A549 (cell line): Measurements from ENCODE around the gene GLIPR1.

Experiments
- BHLHE40 ChIP-seq: IDR thresholded peaks from 2 replicates; pipeline ENCODE4 v1.6.1; 2012; ENCODE audit warnings: low read depth, low read length, inconsistent platforms
- CHD4 ChIP-seq: fragments of 200-600 bp; sonication (generic); IDR thresholded peaks from 2 replicates; pipeline ENCODE4 v1.6.1; 2016; ENCODE audit warnings: antibody characterized with exemption, mild to moderate bottlenecking, borderline replicate concordance
- EHMT2 ChIP-seq: fragments of 200-600 bp; sonication (generic); IDR thresholded peaks from 2 replicates; pipeline ENCODE4 v1.6.1; 2016; ENCODE audit warnings: antibody characterized with exemption, low read depth, mild to moderate bottlenecking, moderate library complexity
- JUN ChIP-seq, 2 experiments: fragments of >200 bp; sonication (Bioruptor Twin); formaldehyde crosslinking; IDR thresholded peaks; 2 replicates in 1 of 2; 3 replicates in 1 of 2; pipeline ENCODE4 v1.6.1; 2016 to 2017
- JUNB ChIP-seq: fragments of >200 bp; sonication (Bioruptor Twin); formaldehyde crosslinking; IDR thresholded peaks from 2 replicates; pipeline ENCODE4 v1.6.1; 2016
- POLR2A ChIP-seq: IDR thresholded peaks from 2 replicates; pipeline ENCODE4 v1.6.1; 2012; ENCODE audit warnings: mild to moderate bottlenecking, low read length
- TP53 ChIP-seq: fragments of 250-450 bp; sonication (Bioruptor Pico); IDR thresholded peaks from 2 replicates; pipeline ENCODE4 v1.5.0; 2021; ENCODE audit warnings: mild to moderate bottlenecking, moderate library complexity
- ZFP36 ChIP-seq: fragments of 450-650 bp; IDR thresholded peaks from 2 replicates; pipeline ENCODE4 v1.6.1; 2014; ENCODE audit warnings: borderline replicate concordance; ENCODE audit not compliant: partially characterized antibody
- TF ChIP-seq, protein P1 (sequence below): fragments of >200 bp; sonication (Bioruptor Twin); formaldehyde crosslinking; IDR thresholded peaks from 3 replicates; pipeline ENCODE4 v1.5.1; 2016
- TF ChIP-seq, protein P2 (sequence below): IDR thresholded peaks from 2 replicates; pipeline ENCODE4 v1.6.1; 2012

DNA sequence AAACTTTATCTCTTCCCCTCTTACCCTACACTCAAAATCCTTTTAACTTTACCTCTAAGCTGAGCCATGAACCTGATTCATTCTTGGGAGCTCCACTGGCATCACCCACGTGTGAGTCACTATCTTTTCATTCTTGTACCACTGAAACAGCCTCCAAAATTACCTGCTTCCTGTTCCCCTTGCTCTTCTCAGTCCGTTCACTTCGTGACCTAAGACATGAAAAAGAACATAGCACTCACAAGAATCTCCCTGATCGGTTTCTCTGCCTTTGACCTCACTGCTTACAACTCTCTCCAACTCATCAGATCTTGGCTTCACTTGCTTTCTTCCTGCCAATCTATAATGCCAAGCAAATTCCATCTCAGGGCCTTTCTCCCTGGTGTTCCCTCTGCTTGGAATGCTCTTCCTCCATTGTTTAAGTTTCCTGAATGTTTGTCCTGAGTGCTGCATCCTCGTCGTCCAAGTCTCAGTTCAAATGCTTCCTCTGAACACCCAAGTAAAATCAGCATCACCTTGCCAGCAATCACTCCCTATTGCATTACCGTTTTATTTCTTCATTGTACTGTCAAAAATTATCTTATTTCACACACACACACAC lies 9.2 kb downstream of the GLIPR1 start:
- TF ChIP-seq, protein P1, sequence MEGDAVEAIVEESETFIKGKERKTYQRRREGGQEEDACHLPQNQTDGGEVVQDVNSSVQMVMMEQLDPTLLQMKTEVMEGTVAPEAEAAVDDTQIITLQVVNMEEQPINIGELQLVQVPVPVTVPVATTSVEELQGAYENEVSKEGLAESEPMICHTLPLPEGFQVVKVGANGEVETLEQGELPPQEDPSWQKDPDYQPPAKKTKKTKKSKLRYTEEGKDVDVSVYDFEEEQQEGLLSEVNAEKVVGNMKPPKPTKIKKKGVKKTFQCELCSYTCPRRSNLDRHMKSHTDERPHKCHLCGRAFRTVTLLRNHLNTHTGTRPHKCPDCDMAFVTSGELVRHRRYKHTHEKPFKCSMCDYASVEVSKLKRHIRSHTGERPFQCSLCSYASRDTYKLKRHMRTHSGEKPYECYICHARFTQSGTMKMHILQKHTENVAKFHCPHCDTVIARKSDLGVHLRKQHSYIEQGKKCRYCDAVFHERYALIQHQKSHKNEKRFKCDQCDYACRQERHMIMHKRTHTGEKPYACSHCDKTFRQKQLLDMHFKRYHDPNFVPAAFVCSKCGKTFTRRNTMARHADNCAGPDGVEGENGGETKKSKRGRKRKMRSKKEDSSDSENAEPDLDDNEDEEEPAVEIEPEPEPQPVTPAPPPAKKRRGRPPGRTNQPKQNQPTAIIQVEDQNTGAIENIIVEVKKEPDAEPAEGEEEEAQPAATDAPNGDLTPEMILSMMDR, result no peak
- TF ChIP-seq TP53 (CRISPR knock-in tag) (no peak), CHD4 (no peak), EHMT2 (no peak), ZFP36 (no peak), JUNB (no peak), BHLHE40 (no peak), POLR2A (no peak), JUN (IDR thresholded peaks at IDR 0.05) (no peak)
- TF ChIP-seq, protein P2, sequence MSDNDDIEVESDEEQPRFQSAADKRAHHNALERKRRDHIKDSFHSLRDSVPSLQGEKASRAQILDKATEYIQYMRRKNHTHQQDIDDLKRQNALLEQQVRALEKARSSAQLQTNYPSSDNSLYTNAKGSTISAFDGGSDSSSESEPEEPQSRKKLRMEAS, result no peak
